Brain microvascular endothelial cell (primary cell): ENCODE measurements around the gene NKX2-3.

Source experiments
- DNase-seq: peaks from one replicate; pipeline ENCODE4 v3.0.0-alpha.2; 2020
- H3K27ac ChIP-seq: fragments of 250-450 bp; sonication (Bioruptor Pico); 2 replicates; pipeline ENCODE4 v1.5.1; 2020; ENCODE audit warnings: mild to moderate bottlenecking, moderate library complexity
- H3K27me3 ChIP-seq: fragments of 250-450 bp; sonication (Bioruptor Pico); replicated peaks from 2 replicates; pipeline ENCODE4 v1.5.1; 2020; ENCODE audit warnings: mild to moderate bottlenecking
- H3K36me3 ChIP-seq: fragments of 250-450 bp; sonication (Bioruptor Pico); replicated peaks from 2 replicates; pipeline ENCODE4 v1.5.1; 2020; ENCODE audit warnings: mild to moderate bottlenecking
- H3K4me3 ChIP-seq: 2 replicates; pipeline ENCODE4 v1.5.1; 2011; ENCODE audit warnings: low read depth, mild to moderate bottlenecking, control low read depth, low read length, moderate library complexity
- CTCF ChIP-seq: IDR thresholded peaks from 2 replicates; pipeline ENCODE4 v1.5.1; 2011; ENCODE audit warnings: low read depth, mild to moderate bottlenecking, moderate library complexity, low read length, control low read depth, inconsistent platforms; ENCODE audit errors: missing control alignments
- in situ Hi-C: cut with HindIII; loops from 2 replicates; pipeline ENCODE4 v1.10.0; 2017; ENCODE audit warnings: low sequenced_read_pairs, low pct_ligation_motif_present

Gene NKX2-3

DNA sequence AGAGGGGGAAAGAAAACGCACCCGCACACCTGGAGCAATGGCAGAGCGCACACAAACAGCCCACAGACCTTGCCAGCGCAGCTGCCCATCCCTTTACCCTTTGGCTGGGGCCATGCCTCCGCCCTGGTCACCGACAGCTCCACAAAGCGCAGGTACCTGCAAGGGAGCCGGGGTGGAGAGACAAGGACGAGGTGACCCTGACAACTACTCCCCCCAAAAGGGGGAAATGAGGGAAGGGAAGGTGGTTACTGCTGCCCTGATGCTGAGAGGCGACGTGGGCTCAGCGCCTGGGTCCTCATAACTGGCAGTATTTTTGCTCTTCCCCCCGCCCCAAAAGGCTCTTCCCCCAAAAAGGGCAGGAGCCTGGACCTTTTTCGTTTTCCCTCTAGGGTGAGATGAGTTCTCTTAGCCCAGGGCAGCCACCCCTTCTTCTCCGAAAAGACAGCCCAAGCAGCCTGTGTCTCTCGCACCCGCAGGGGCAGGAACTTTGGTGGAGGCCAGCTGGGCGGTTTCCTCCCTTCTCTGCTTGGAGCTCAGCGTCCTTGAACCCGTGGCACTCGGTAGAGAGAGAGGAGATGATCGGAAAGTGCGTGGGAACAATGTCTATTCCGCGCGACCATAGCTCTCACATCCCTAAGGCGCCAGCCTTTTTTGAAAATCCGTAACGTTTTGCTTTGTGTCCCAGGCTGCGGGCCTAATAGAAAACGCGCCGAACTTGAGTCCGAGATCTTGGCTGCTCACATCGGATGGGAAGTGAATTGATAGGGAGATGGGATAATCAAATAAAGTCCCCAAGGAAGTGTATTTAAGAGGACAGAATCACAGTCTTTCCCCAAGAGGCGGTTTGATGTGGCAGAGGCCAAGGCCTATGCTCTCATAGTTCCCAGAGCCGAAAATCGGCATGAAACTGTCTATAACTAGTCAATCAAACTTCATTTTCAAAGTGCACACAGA is 1.0 kb downstream of the NKX2-3 start:
- peaks cover 97% of the 10 kb centered on the region for H3K27me3 ChIP-seq
- no peak for TF ChIP-seq CTCF
- in situ Hi-C loops: no loop called here

GRCh38 chr10:99534450-99534938 is 1.8 kb downstream of the NKX2-3 start:
- Histone ChIP-seq H3K27ac (no peak overlapping the region), H3K36me3 (no peaks in the 10 kb centered on the region), H3K4me3 (no peak overlapping the region), H3K27me3 (peaks cover 97% of the 10 kb centered on the region)
- DNase-seq: no peak
- no peak for TF ChIP-seq CTCF
- in situ Hi-C loops: no loop called here

More for the DNA sequence above, 1.0 kb downstream of the NKX2-3 start:
- H3K4me3 ChIP-seq: no peak overlapping the region
- no peaks in the 10 kb centered on the region for H3K36me3 ChIP-seq
- DNase-seq: no peak
- H3K27ac ChIP-seq: no peak overlapping the region

DNA sequence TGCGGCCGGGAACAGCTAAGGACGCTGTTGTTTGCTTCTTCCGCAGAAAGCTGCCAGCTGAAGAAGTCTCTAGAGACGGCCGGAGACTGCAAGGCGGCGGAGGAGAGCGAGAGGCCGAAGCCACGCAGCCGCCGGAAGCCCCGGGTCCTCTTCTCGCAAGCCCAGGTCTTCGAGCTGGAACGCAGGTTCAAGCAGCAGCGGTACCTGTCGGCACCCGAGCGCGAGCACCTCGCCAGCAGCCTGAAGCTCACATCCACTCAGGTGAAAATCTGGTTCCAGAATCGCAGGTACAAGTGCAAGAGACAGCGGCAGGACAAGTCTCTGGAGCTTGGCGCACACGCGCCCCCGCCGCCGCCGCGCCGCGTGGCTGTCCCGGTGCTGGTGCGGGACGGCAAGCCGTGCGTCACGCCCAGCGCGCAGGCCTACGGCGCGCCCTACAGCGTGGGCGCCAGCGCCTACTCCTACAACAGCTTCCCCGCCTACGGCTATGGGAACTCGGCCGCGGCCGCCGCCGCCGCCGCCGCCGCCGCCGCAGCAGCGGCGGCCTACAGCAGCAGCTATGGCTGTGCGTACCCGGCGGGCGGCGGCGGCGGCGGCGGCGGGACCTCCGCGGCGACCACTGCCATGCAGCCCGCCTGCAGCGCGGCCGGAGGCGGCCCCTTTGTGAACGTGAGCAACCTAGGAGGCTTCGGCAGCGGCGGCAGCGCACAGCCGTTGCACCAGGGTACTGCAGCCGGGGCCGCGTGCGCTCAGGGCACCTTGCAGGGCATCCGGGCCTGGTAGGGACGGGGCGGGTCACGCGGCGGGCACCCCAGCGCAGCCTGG is 2.4 kb downstream of the NKX2-3 start:
- Histone ChIP-seq H3K36me3 (no peaks in the 10 kb centered on the region), H3K4me3 (no peak overlapping the region), H3K27me3 (peaks cover 95% of the 10 kb centered on the region), H3K27ac (no peak overlapping the region)
- in situ Hi-C loops: no loop called here
- no peak for DNase-seq
- TF ChIP-seq CTCF: no peak

GRCh38 chr10:99535764-99536337 is 3.1 kb downstream of the NKX2-3 start:
- in situ Hi-C loops: no loop called here
- H3K36me3 ChIP-seq: no peaks in the 10 kb centered on the region
- no peak overlapping the region for H3K4me3 ChIP-seq
- no peak for DNase-seq
- no peak for TF ChIP-seq CTCF
- peaks cover 95% of the 10 kb centered on the region for H3K27me3 ChIP-seq
- H3K27ac ChIP-seq: no peak overlapping the region

DNA sequence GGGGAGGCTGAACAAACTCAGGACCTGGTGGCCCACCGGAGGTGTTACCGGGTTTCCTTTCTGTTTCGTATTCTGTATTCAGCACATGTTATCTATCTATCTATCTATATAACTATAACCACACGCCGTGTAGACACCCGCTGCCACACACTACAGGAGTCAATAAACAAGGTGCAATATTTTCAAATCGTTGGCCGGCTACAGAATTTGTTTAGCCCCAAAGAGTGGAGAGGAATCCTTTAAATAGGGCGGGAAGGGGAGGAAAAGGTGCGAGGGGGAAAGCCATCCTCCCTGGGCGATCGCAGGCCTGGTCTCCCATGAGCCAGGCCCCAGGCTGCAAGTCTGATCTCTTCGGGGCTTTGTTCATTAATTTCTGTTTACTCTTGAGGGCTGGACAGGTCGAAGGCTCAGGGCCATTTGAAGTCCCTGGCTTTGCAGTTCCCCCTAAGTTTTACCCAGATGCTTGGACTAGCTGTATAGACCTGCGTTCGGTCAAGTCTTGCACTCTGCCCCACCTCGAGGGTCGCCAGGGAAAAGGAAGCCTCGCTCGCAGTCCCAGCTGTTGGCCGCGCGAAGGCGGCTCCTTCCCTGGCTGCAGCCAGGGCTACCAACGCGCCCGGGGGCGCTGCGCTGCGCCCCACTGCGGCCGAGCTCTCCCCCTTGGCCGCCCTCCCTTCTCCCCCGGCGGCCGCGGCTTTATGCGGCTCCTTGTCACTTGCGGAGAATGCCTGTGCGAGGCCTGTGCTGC is 3.8 kb downstream of the NKX2-3 start:
- in situ Hi-C loops: no loop called here
- Histone ChIP-seq H3K27me3 (peaks cover 95% of the 10 kb centered on the region), H3K27ac (no peak overlapping the region), H3K4me3 (no peak overlapping the region), H3K36me3 (no peaks in the 10 kb centered on the region)
- no peak for TF ChIP-seq CTCF
- DNase-seq: no peak
